SK-N-SH (cell line): ENCODE data around the gene KIFAP3. TPM values are rescaled to one million over a fixed set of nuclear protein-coding genes. Genes with fewer than 3 reads are reported as not detected.

Experiments used
- CTCF ChIA-PET: fragments of 300-600, 350-600 bp; formaldehyde crosslinking; extraction: SDS; loops from one replicate; lab custom pipeline; 2021; lab: Yijun Ruan, JAX
- POLR2A ChIA-PET: fragments of 350-600 bp; sonication (Branson Sonifier 250); formaldehyde crosslinking; extraction: SDS; loops from one replicate; lab custom pipeline; 2020; ENCODE audit warnings: antibody characterized with exemption, inconsistent platforms; lab: Yijun Ruan, JAX
- DNase-seq: peaks from one replicate; pipeline ENCODE4 v3.0.0; 2012
- H2AFZ ChIP-seq: fragments of 200-600 bp; sonication (generic); 2 replicates; pipeline ENCODE4 v1.8.1; 2016; ENCODE audit warnings: antibody characterized with exemption, mild to moderate bottlenecking, low read depth
- H3F3A ChIP-seq: fragments of 200-600 bp; sonication (generic); replicated peaks from 2 replicates; pipeline ENCODE3; 2016; ENCODE audit warnings: antibody characterized with exemption, mild to moderate bottlenecking; ENCODE audit not compliant: insufficient read depth
- H3K27ac ChIP-seq, 2 experiments: fragments of 200-500 bp in 1 of 2; fragments of 200-600 bp in 1 of 2; sonication (Bioruptor generic) in 1 of 2; sonication (generic), shearing (Covaris generic) in 1 of 2; 2 replicates each; pipeline versions ENCODE4 v1.5.1 to v1.6.1; 2014 to 2016; ENCODE audit warnings: low read depth in 2 of 2, inconsistent platforms in 1 of 2, low read length in 1 of 2, mild to moderate bottlenecking in 1 of 2, mixed read lengths in 1 of 2
- H3K27me3 ChIP-seq: fragments of 200-600 bp; sonication (generic), shearing (Covaris generic); 2 replicates; pipeline ENCODE4 v1.6.1; 2016; ENCODE audit warnings: mixed run types; ENCODE audit not compliant: insufficient read depth
- H3K36me3 ChIP-seq, 2 experiments: fragments of 200-500 bp in 1 of 2; fragments of 200-600 bp in 1 of 2; sonication (Bioruptor generic) in 1 of 2; sonication (generic) in 1 of 2; replicated peaks in 1 of 2; 2 replicates each; pipeline versions ENCODE3 to v1.5.1; 2014 to 2016; ENCODE audit warnings: low read length in 1 of 2, mild to moderate bottlenecking in 1 of 2; ENCODE audit not compliant: insufficient read depth in 2 of 2, control insufficient read depth in 1 of 2
- H3K4me1 ChIP-seq, 2 experiments: fragments of 200-500 bp in 1 of 2; fragments of 200-600 bp in 1 of 2; sonication (Bioruptor generic) in 1 of 2; sonication (generic), shearing (Covaris generic) in 1 of 2; 2 replicates each; pipeline versions ENCODE4 v1.5.1 to v1.6.1; 2014 to 2016; ENCODE audit warnings: low read depth in 1 of 2, low read length in 1 of 2, mixed run types in 1 of 2; ENCODE audit not compliant: insufficient read depth in 2 of 2, control insufficient read depth in 1 of 2
- H3K4me2 ChIP-seq: fragments of 200-600 bp; sonication (generic), shearing (Covaris generic); 2 replicates; pipeline ENCODE4 v1.6.1; 2017; ENCODE audit warnings: mixed run types
- H3K4me3 ChIP-seq, 2 experiments: fragments of 200-500 bp in 1 of 2; fragments of 200-600 bp in 1 of 2; sonication (Bioruptor generic) in 1 of 2; sonication (generic), shearing (Covaris generic) in 1 of 2; 2 replicates each; pipeline versions ENCODE4 v1.5.1 to v1.8.1; 2014 to 2016; ENCODE audit warnings: low read depth in 2 of 2, inconsistent platforms in 1 of 2, low read length in 1 of 2, mild to moderate bottlenecking in 1 of 2, mixed read lengths in 1 of 2, moderate library complexity in 1 of 2
- H3K79me2 ChIP-seq: fragments of 200-600 bp; sonication (generic); 2 replicates; pipeline ENCODE4 v1.8.1; 2017; ENCODE audit warnings: mild to moderate bottlenecking; ENCODE audit not compliant: insufficient read depth
- H3K9ac ChIP-seq: fragments of 200-600 bp; sonication (generic); 2 replicates; pipeline ENCODE4 v1.6.1; 2017; ENCODE audit warnings: mixed run types
- H3K9me2 ChIP-seq: fragments of 200-600 bp; sonication (generic); 2 replicates; pipeline ENCODE4 v1.6.1; 2017; ENCODE audit warnings: mixed run types
- H3K9me3 ChIP-seq: fragments of 200-600 bp; sonication (generic); 2 replicates; pipeline ENCODE4 v1.6.1; 2017; ENCODE audit warnings: mixed run types, mild to moderate bottlenecking, moderate library complexity
- H4K20me1 ChIP-seq: fragments of 200-600 bp; sonication (generic); 2 replicates; pipeline ENCODE4 v1.6.1; 2017; ENCODE audit warnings: mild to moderate bottlenecking, mixed run types; ENCODE audit not compliant: insufficient read depth
- CHD2 ChIP-seq: fragments of 150-350 bp; IDR thresholded peaks from 2 replicates; pipeline ENCODE4 v1.6.1; 2018; ENCODE audit warnings: low read length; ENCODE audit not compliant: partially characterized antibody
- EP300 ChIP-seq, 2 experiments: IDR thresholded peaks; 2 replicates each; pipeline versions ENCODE4 v1.4.0 to v1.6.1; 2012; ENCODE audit warnings: borderline replicate concordance in 1 of 2, low read depth in 1 of 2, low read length in 1 of 2
- EZH2phosphoT487 ChIP-seq: fragments of 200-600 bp; sonication (generic); IDR thresholded peaks from 2 replicates; pipeline ENCODE4 v1.6.1; 2017; ENCODE audit warnings: low read depth, mixed run types, mild to moderate bottlenecking, antibody characterized with exemption, moderate library complexity, borderline replicate concordance
- FOXM1 ChIP-seq: IDR thresholded peaks from 2 replicates; pipeline ENCODE4 v1.4.0; 2012; ENCODE audit warnings: low read depth, mild to moderate bottlenecking
- GABPA ChIP-seq: IDR thresholded peaks from 2 replicates; pipeline ENCODE4 v1.4.0; 2012; ENCODE audit warnings: low read depth, mild to moderate bottlenecking
- MEF2A ChIP-seq: IDR thresholded peaks from 2 replicates; pipeline ENCODE4 v1.4.0; 2012; ENCODE audit warnings: low read depth, borderline replicate concordance
- MXI1 ChIP-seq: IDR thresholded peaks from 2 replicates; pipeline ENCODE4 v1.6.1; 2012; ENCODE audit warnings: mild to moderate bottlenecking, low read depth, low read length, improper control_type of control experiment
- NRF1 ChIP-seq: IDR thresholded peaks from 2 replicates; pipeline ENCODE4 v1.6.1; 2012; ENCODE audit warnings: low read depth, mild to moderate bottlenecking, low read length
- POLR2AphosphoS5 ChIP-seq: IDR thresholded peaks from 2 replicates; pipeline ENCODE4 v1.6.1; 2012; ENCODE audit warnings: low read depth, low read length
- RFX5 ChIP-seq: IDR thresholded peaks from 2 replicates; pipeline ENCODE4 v1.6.1; 2012; ENCODE audit warnings: mild to moderate bottlenecking, improper control_type of control experiment, low read length
- SIN3A ChIP-seq: IDR thresholded peaks from 2 replicates; pipeline ENCODE4 v1.6.1; 2012; ENCODE audit warnings: low read depth, mild to moderate bottlenecking, low read length, moderate library complexity, borderline replicate concordance
- TAF1 ChIP-seq: IDR thresholded peaks from 2 replicates; pipeline ENCODE4 v1.6.1; 2012; ENCODE audit warnings: low read depth, mild to moderate bottlenecking, low read length, moderate library complexity, borderline replicate concordance
- YY1 ChIP-seq: IDR thresholded peaks from 2 replicates; pipeline ENCODE4 v1.4.0; 2012; ENCODE audit warnings: low read depth, mild to moderate bottlenecking
- WGBS: methylation state at CpG from one replicate; pipeline ENCODE4 v1.1.6; 2017; ENCODE audit warnings: low lambda C conversion rate; 5-methylcytosine and 5-hydroxymethylcytosine counted together
- polyA plus RNA-seq, 3 experiments: library from polyadenylated mRNA; depleted of rRNA; stranded (reverse); fragments of >200 nt; gene quantifications; 2 replicates each; pipeline ENCODE4 v1.2.3, GENCODE V29; 2012
- TF ChIP-seq, protein P1 (sequence below): IDR thresholded peaks from 2 replicates; pipeline ENCODE4 v1.4.0; 2012; ENCODE audit warnings: low read depth, borderline replicate concordance
- TF ChIP-seq, protein P2 (sequence below): IDR thresholded peaks from 2 replicates; pipeline ENCODE4 v1.6.1; 2012; ENCODE audit warnings: mild to moderate bottlenecking, low read depth, low read length, moderate library complexity
- TF ChIP-seq, protein P3 (sequence below): fragments of 150-350 bp; IDR thresholded peaks from 2 replicates; pipeline ENCODE4 v1.6.1; 2017; ENCODE audit warnings: antibody characterized with exemption, low read length, low read depth, borderline replicate concordance
- TF ChIP-seq, protein P4 (sequence below): fragments of 150-350 bp; IDR thresholded peaks from 2 replicates; pipeline ENCODE4 v1.6.1; 2016; ENCODE audit warnings: mild to moderate bottlenecking, low read depth, low read length

KIFAP3 gene
- polyA plus RNA-seq, 1 of the 3 experiments (the other 2 are of a cell fraction): 10.7 TPM

DNA sequence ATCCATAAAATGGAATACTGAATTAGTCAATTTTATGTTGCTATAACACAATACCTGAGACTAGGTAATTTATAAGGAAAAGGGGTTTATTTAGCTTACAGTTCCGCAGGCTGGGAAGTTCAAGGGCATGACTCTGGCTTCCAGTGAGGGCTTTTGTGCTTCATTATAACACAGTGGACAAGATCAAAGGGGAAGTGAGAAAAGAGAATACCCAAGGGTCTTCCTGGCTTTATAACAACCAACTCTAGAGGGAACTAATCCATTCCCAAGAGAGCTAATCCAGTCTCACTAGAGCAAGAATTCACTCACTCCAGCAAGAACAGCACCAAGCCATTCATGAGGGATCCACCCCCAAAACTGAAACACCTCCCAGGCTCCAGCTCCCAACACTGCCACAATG lies 3.1 kb downstream of the KIFAP3 start:
- no peak overlapping the region for H3K27ac ChIP-seq
- H3K79me2 ChIP-seq: peaks cover 50% of the 10 kb centered on the region
- CTCF ChIA-PET: interaction anchor here (1.3 to 1.4 kb wide), 2 partner anchors 14 to 142 kb away, joined by 4 read pairs; no protein-coding TSS in a partner anchor

DNA sequence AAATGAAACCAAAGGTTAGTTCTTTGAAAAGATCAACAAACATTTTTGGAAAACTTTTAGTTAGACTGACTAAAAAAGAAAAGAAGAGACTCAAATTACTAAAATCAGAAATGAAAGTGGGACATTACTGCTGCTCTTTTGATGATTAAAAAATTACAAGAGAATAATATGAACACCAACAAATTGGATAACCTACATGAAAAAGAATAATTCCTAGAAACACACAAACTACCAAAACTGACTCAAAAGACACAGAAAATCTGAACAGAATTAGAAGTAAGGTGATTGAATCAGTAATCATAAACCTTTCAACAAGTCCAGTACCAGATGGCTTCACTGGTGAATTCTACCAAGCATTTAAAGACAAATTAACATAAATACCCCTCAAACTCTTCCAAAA lies 5.6 kb downstream of the KIFAP3 start:
- H3K27me3 ChIP-seq: no peaks in the 10 kb centered on the region
- peak overlapping the region; percentile 12; the same call in 1 of the 2 replicates for H3K4me2 ChIP-seq
- ChIA-PET POLR2A (no interaction called here), CTCF (no interaction called here)
- TF ChIP-seq EZH2phosphoT487: no peak
- TF ChIP-seq MXI1: no peak
- TF ChIP-seq, protein P1, sequence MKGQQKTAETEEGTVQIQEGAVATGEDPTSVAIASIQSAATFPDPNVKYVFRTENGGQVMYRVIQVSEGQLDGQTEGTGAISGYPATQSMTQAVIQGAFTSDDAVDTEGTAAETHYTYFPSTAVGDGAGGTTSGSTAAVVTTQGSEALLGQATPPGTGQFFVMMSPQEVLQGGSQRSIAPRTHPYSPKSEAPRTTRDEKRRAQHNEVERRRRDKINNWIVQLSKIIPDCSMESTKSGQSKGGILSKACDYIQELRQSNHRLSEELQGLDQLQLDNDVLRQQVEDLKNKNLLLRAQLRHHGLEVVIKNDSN: no peak
- TF ChIP-seq GABPA: no peak
- no peak for TF ChIP-seq CHD2
- TF ChIP-seq, protein P2, sequence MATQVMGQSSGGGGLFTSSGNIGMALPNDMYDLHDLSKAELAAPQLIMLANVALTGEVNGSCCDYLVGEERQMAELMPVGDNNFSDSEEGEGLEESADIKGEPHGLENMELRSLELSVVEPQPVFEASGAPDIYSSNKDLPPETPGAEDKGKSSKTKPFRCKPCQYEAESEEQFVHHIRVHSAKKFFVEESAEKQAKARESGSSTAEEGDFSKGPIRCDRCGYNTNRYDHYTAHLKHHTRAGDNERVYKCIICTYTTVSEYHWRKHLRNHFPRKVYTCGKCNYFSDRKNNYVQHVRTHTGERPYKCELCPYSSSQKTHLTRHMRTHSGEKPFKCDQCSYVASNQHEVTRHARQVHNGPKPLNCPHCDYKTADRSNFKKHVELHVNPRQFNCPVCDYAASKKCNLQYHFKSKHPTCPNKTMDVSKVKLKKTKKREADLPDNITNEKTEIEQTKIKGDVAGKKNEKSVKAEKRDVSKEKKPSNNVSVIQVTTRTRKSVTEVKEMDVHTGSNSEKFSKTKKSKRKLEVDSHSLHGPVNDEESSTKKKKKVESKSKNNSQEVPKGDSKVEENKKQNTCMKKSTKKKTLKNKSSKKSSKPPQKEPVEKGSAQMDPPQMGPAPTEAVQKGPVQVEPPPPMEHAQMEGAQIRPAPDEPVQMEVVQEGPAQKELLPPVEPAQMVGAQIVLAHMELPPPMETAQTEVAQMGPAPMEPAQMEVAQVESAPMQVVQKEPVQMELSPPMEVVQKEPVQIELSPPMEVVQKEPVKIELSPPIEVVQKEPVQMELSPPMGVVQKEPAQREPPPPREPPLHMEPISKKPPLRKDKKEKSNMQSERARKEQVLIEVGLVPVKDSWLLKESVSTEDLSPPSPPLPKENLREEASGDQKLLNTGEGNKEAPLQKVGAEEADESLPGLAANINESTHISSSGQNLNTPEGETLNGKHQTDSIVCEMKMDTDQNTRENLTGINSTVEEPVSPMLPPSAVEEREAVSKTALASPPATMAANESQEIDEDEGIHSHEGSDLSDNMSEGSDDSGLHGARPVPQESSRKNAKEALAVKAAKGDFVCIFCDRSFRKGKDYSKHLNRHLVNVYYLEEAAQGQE: no peak
- TF ChIP-seq SIN3A: no peak
- no peak for TF ChIP-seq EP300 (IDR thresholded peaks at IDR 0.05; ENCODE audit: borderline replicate concordance in 1 of 2, low read depth in 1 of 2, low read length in 1 of 2)
- TF ChIP-seq TAF1: no peak
- no peak for TF ChIP-seq POLR2AphosphoS5
- no peaks in the 10 kb centered on the region for H3K9me2 ChIP-seq
- DNase-seq: no peak
- H3K9ac ChIP-seq: no peak overlapping the region
- H3F3A ChIP-seq: peaks cover 4% of the 10 kb centered on the region
- H3K9me3 ChIP-seq: peaks cover 2% of the 10 kb centered on the region; the same call in 1 of the 2 replicates
- peaks cover 0 to 2% of the 10 kb centered on the region in 2 experiments for H3K36me3 ChIP-seq
- no peak overlapping the region for H3K4me3 ChIP-seq
- H4K20me1 ChIP-seq: no peaks in the 10 kb centered on the region
- H3K4me1 ChIP-seq: peaks cover 0 to 9% of the 10 kb centered on the region in 2 experiments; a peak in 2 of 4 replicates
- H3K27ac ChIP-seq: no peak overlapping the region
- no peak overlapping the region for H2AFZ ChIP-seq
- H3K79me2 ChIP-seq: peaks cover 57% of the 10 kb centered on the region

More for the DNA sequence above, 3.1 kb downstream of the KIFAP3 start:
- WGBS: 100% methylated on average over 1 of the region's 1 CpG
- TF ChIP-seq RFX5 (no peak), MEF2A (no peak), YY1 (no peak), MXI1 (no peak), CHD2 (no peak), TAF1 (no peak), FOXM1 (no peak), NRF1 (no peak)
- TF ChIP-seq, protein P3, sequence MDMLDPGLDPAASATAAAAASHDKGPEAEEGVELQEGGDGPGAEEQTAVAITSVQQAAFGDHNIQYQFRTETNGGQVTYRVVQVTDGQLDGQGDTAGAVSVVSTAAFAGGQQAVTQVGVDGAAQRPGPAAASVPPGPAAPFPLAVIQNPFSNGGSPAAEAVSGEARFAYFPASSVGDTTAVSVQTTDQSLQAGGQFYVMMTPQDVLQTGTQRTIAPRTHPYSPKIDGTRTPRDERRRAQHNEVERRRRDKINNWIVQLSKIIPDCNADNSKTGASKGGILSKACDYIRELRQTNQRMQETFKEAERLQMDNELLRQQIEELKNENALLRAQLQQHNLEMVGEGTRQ: no peak
- TF ChIP-seq, protein P4, sequence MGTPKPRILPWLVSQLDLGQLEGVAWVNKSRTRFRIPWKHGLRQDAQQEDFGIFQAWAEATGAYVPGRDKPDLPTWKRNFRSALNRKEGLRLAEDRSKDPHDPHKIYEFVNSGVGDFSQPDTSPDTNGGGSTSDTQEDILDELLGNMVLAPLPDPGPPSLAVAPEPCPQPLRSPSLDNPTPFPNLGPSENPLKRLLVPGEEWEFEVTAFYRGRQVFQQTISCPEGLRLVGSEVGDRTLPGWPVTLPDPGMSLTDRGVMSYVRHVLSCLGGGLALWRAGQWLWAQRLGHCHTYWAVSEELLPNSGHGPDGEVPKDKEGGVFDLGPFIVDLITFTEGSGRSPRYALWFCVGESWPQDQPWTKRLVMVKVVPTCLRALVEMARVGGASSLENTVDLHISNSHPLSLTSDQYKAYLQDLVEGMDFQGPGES: no peak
- Histone ChIP-seq H3K36me3 (peaks cover 0 to 2% of the 10 kb centered on the region in 2 experiments), H3K9me2 (no peaks in the 10 kb centered on the region), H4K20me1 (no peaks in the 10 kb centered on the region), H3K4me2 (no peak overlapping the region), H3K4me1 (peaks cover 0 to 11% of the 10 kb centered on the region in 2 experiments; a peak in 3 of 4 replicates), H3K27me3 (no peaks in the 10 kb centered on the region), H2AFZ (no peak overlapping the region), H3K4me3 (no peak overlapping the region), H3K9me3 (no peaks in the 10 kb centered on the region), H3K9ac (no peak overlapping the region), H3F3A (peaks cover 7% of the 10 kb centered on the region)
- POLR2A ChIA-PET: no interaction called here
- DNase-seq: no peak
